Neural progenitor cell (in vitro differentiated cells): ENCODE results near the gene RBM45. TPM values are rescaled to one million over a fixed set of nuclear protein-coding genes. Genes with fewer than 3 reads are reported as not detected.

Experiments
- DNase-seq: peaks from one replicate; pipeline ENCODE4 v3.0.0-alpha.2; 2016; ENCODE audit warnings: low spot score
- H2AFZ ChIP-seq: fragments of 200-600 bp; sonication (generic); replicated peaks from 2 replicates; pipeline ENCODE4 v1.6.1; 2016; ENCODE audit warnings: antibody characterized with exemption
- H3F3A ChIP-seq: fragments of 200-600 bp; sonication (generic); 2 replicates; pipeline ENCODE4 v1.6.1; 2016; ENCODE audit warnings: antibody characterized with exemption, low read depth
- H3K27ac ChIP-seq: fragments of 200-600 bp; sonication (generic); 2 replicates; pipeline ENCODE4 v1.5.1; 2016; ENCODE audit warnings: mild to moderate bottlenecking
- H3K27me3 ChIP-seq: fragments of 200-600 bp; sonication (generic); 2 replicates; pipeline ENCODE4 v1.6.1; 2016; ENCODE audit warnings: mild to moderate bottlenecking, moderate library complexity
- H3K36me3 ChIP-seq: fragments of 200-600 bp; sonication (generic); 2 replicates; pipeline ENCODE4 v1.5.1; 2016
- H3K4me1 ChIP-seq: fragments of 200-600 bp; sonication (generic); 2 replicates; pipeline ENCODE4 v1.6.1; 2016; ENCODE audit warnings: mixed run types
- H3K4me2 ChIP-seq: fragments of 200-600 bp; sonication (generic); 2 replicates; pipeline ENCODE4 v1.6.1; 2016
- H3K4me3 ChIP-seq: fragments of 200-600 bp; sonication (generic); 2 replicates; pipeline ENCODE4 v1.5.1; 2016
- H3K79me2 ChIP-seq: fragments of 200-600 bp; sonication (generic); 2 replicates; pipeline ENCODE4 v1.6.1; 2016; ENCODE audit warnings: low read depth
- H3K9ac ChIP-seq: fragments of 200-600 bp; sonication (generic); 2 replicates; pipeline ENCODE4 v1.6.1; 2016
- H3K9me3 ChIP-seq: fragments of 200-600 bp; sonication (generic); 2 replicates; pipeline ENCODE4 v1.5.1; 2016; ENCODE audit warnings: low read depth
- H4K20me1 ChIP-seq: fragments of 200-600 bp; sonication (generic); 2 replicates; pipeline ENCODE4 v1.6.1; 2016; ENCODE audit warnings: low read depth
- H3K27ac Mint-ChIP-seq: 3 replicates; pipeline ENCODE4 v1.8.0; 2021; ENCODE audit warnings: mixed read lengths
- H3K27me3 Mint-ChIP-seq: 2 replicates; pipeline ENCODE4 v1.8.0; 2022; ENCODE audit warnings: low read depth, mild to moderate bottlenecking, inconsistent platforms, moderate library complexity, mixed read lengths; ENCODE audit not compliant: insufficient read depth
- H3K36me3 Mint-ChIP-seq: 3 replicates; pipeline ENCODE4 v1.8.0; 2021; ENCODE audit warnings: mixed read lengths
- H3K4me1 Mint-ChIP-seq: 3 replicates; pipeline ENCODE4 v1.8.0; 2021; ENCODE audit warnings: mixed read lengths
- H3K4me3 Mint-ChIP-seq: 3 replicates; pipeline ENCODE4 v1.8.0; 2021; ENCODE audit warnings: mild to moderate bottlenecking, moderate library complexity, mixed read lengths
- H3K9me3 Mint-ChIP-seq: 3 replicates; pipeline ENCODE4 v1.8.0; 2020; ENCODE audit warnings: mixed read lengths
- CTCF ChIP-seq: fragments of 200-600 bp; sonication (generic); IDR thresholded peaks from 2 replicates; pipeline ENCODE4 v1.5.1; 2017; ENCODE audit warnings: antibody characterized with exemption, mild to moderate bottlenecking
- EZH2 ChIP-seq: fragments of 200-600 bp; sonication (generic); IDR thresholded peaks from 2 replicates; pipeline ENCODE4 v1.6.1; 2017; ENCODE audit warnings: antibody characterized with exemption, mild to moderate bottlenecking, moderate library complexity
- EZH2phosphoT487 ChIP-seq: fragments of 200-600 bp; sonication (generic); IDR thresholded peaks from 2 replicates; pipeline ENCODE4 v1.6.1; 2017; ENCODE audit warnings: antibody characterized with exemption
- small RNA-seq: library from RNA; depleted of rRNA; stranded (forward); fragments of <200 nt; gene quantifications from one replicate; pipeline ENCODE3, GENCODE V24; 2015
- total RNA-seq: library from RNA; depleted of rRNA; stranded (reverse); fragments of >200 nt; gene quantifications from 2 replicates; pipeline ENCODE4 v1.2.3, GENCODE V29; 2015; ENCODE audit warnings: low replicate concordance

RBM45 gene
- total RNA-seq, 1 donor from 2014 or later: 23.0 TPM

DNA sequence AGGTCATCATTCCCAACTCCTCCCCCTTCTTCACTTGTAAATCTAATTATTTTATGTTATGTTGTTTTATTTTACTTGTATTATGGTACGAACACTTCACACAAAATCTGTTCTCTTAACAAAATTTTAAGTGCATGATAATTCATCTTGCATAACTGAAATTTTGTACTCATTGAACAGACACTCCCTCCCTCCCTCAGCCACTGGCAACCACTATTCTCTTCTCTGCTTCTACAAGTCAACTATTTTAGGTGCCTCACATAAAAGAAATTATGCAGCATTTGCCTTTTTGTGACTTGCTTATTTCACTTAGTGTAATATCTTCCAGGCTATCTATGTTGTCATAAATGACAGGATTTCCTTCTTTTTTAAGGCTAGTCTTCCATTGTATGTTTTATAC is 51.7 kb downstream of the RBM45 start:
- H3K4me3 ChIP-seq: no peak overlapping the region
- no peak overlapping the region for H3K27ac ChIP-seq
- no peaks in the 10 kb centered on the region for H3F3A ChIP-seq
- no peak overlapping the region for H3K4me3 Mint-ChIP-seq
- no peaks in the 10 kb centered on the region for H3K36me3 ChIP-seq
- H2AFZ ChIP-seq: peak overlapping the region; percentile 86
- peaks cover 2% of the 10 kb centered on the region for H3K4me1 Mint-ChIP-seq
- H3K36me3 Mint-ChIP-seq: no peaks in the 10 kb centered on the region
- DNase-seq: no peak
- H3K9me3 ChIP-seq: no peaks in the 10 kb centered on the region
- no peak overlapping the region for H3K9ac ChIP-seq
- no peaks in the 10 kb centered on the region for H3K27me3 ChIP-seq
- no peak overlapping the region for H3K4me2 ChIP-seq
- H4K20me1 ChIP-seq: no peaks in the 10 kb centered on the region
- H3K27me3 Mint-ChIP-seq: no peaks in the 10 kb centered on the region
- H3K79me2 ChIP-seq: no peaks in the 10 kb centered on the region
- no peak for TF ChIP-seq CTCF
- no peak for TF ChIP-seq EZH2
- TF ChIP-seq EZH2phosphoT487: no peak
- no peak overlapping the region for H3K27ac Mint-ChIP-seq
- peaks cover 5% of the 10 kb centered on the region for H3K4me1 ChIP-seq
- no peaks in the 10 kb centered on the region for H3K9me3 Mint-ChIP-seq

DNA sequence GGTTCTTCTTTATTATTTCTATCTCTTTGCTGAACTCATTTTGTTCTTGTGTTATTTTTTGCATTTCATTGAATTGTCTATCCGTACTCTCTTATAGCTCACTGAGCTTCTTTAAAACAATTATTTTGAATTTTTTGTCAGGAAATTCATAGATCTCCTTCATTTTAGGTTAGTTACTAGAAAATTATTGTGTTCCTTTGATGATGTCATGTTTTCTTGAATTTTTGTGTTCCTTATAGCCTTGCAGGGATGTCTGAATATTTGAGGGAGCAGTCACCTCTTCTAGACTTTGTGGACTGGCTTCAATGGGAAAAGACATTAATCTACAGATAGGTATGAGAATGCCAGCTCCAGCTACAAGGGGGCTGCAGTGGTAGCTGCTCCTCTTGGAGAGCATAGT is 61.4 kb downstream of the RBM45 start:
- H3K27me3 Mint-ChIP-seq: no peaks in the 10 kb centered on the region
- H3K4me3 ChIP-seq: no peak overlapping the region
- TF ChIP-seq CTCF (no peak), EZH2phosphoT487 (no peak), EZH2 (no peak)

DNA sequence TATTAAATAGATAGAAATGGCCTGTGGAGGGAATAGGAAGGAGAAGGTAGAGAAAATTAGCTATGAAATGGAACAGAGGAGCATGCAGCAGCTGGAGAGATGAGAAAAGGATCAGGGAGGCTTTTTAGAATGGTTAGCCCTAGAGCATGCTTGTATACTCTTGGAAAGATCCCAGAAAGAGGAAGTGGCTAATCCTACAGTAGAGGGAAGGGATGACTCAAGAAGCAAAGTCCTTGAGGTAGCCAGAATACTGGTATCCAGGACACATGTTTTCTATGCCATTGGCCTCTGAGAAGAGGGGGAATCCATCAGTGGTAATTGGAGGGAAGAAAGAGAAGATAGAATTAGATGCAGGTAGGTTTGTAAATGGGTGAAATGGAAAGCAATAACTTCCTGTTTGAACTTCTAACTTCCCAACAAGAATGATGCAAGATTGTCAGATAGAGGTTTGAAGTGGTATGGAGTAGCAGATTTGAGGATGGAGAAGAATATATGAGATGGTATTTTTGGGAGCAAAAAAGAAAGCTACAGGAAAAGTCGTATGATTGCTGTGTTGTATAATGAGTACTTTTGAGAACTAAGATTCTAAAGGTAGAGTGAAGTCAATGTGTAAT is 64.9 kb downstream of the RBM45 start:
- H3K36me3 Mint-ChIP-seq: no peaks in the 10 kb centered on the region
- H3K9ac ChIP-seq: no peak overlapping the region
- no peaks in the 10 kb centered on the region for H3K36me3 ChIP-seq
- no peak overlapping the region for H3K27ac ChIP-seq
- H3F3A ChIP-seq: no peaks in the 10 kb centered on the region
- no peaks in the 10 kb centered on the region for H3K9me3 Mint-ChIP-seq
- H3K4me3 ChIP-seq: no peak overlapping the region
- H3K4me3 Mint-ChIP-seq: no peak overlapping the region
- TF ChIP-seq CTCF (no peak), EZH2phosphoT487 (no peak), EZH2 (no peak)
- H3K27me3 Mint-ChIP-seq: no peaks in the 10 kb centered on the region
- DNase-seq: no peak
- no peak overlapping the region for H2AFZ ChIP-seq
- H3K79me2 ChIP-seq: no peaks in the 10 kb centered on the region
- no peaks in the 10 kb centered on the region for H4K20me1 ChIP-seq
- no peak overlapping the region for H3K4me2 ChIP-seq
- H3K4me1 Mint-ChIP-seq: no peaks in the 10 kb centered on the region
- H3K4me1 ChIP-seq: no peaks in the 10 kb centered on the region
- no peaks in the 10 kb centered on the region for H3K9me3 ChIP-seq
- H3K27ac Mint-ChIP-seq: no peak overlapping the region
- no peaks in the 10 kb centered on the region for H3K27me3 ChIP-seq

More for the DNA sequence above, 61.4 kb downstream of the RBM45 start:
- H3K27ac ChIP-seq: no peak overlapping the region
- peaks cover 2% of the 10 kb centered on the region for H3K9me3 Mint-ChIP-seq
- DNase-seq: no peak
- no peaks in the 10 kb centered on the region for H3K36me3 Mint-ChIP-seq
- H3K4me2 ChIP-seq: no peak overlapping the region
- no peaks in the 10 kb centered on the region for H3K36me3 ChIP-seq
- no peak overlapping the region for H2AFZ ChIP-seq
- H3K9ac ChIP-seq: no peak overlapping the region
- H4K20me1 ChIP-seq: no peaks in the 10 kb centered on the region
- no peak overlapping the region for H3K4me3 Mint-ChIP-seq
- no peaks in the 10 kb centered on the region for H3F3A ChIP-seq
- no peaks in the 10 kb centered on the region for H3K4me1 ChIP-seq
- H3K79me2 ChIP-seq: no peaks in the 10 kb centered on the region
- no peaks in the 10 kb centered on the region for H3K4me1 Mint-ChIP-seq
- no peaks in the 10 kb centered on the region for H3K27me3 ChIP-seq
- no peaks in the 10 kb centered on the region for H3K9me3 ChIP-seq
- H3K27ac Mint-ChIP-seq: no peak overlapping the region

Small RNA genes within 50 kb of the gene (small RNA-seq; reads per million reads assigned to genes)
- gene AC011998.1 (not detected), gene RNU5E-9P (0.11 reads per million)

Other genes with a start within 250 kb of the RBM45 start
- 0.13 and 0.62 TPM in 2 replicates for gene PDE11A, start 39.7 kb upstream of the RBM45 start, total RNA-seq
- gene OSBPL6, start 82.1 kb downstream of the RBM45 start, total RNA-seq: 14.0 and 14.8 TPM in 2 replicates